PFSK-1 (cell line): ENCODE data around the gene CACNA1C.

Experiments used
- FOXP2 ChIP-seq: optimal IDR thresholded peaks from 2 replicates; pipeline ENCODE3; 2011; ENCODE audit warnings: borderline replicate concordance, control low read depth, inconsistent platforms; ENCODE audit not compliant: insufficient read depth; ENCODE audit errors: extremely low read length, extremely low read depth
- POLR2AphosphoS5 ChIP-seq: IDR thresholded peaks from 2 replicates; pipeline ENCODE4 v1.6.1; 2012; ENCODE audit warnings: low read depth, mild to moderate bottlenecking, control low read depth, low read length, moderate library complexity
- SIN3A ChIP-seq: IDR thresholded peaks from 2 replicates; pipeline ENCODE4 v1.6.1; 2012; ENCODE audit warnings: mild to moderate bottlenecking, low read length, moderate library complexity, borderline replicate concordance; ENCODE audit not compliant: insufficient read depth
- TAF1 ChIP-seq: IDR thresholded peaks from 2 replicates; pipeline ENCODE4 v1.6.1; 2012; ENCODE audit warnings: low read length, control low read depth, borderline replicate concordance; ENCODE audit not compliant: insufficient read depth

GRCh38 chr12:2274733-2275132, 221.9 kb downstream of the CACNA1C start:
- TF ChIP-seq FOXP2 (no peak), POLR2AphosphoS5 (no peak), TAF1 (no peak), SIN3A (no peak)
